Neural crest cell (in vitro differentiated cells): ENCODE data around the gene RFPL3. TPM values are rescaled to one million over a fixed set of nuclear protein-coding genes. Genes with fewer than 3 reads are reported as not detected.

Experiments
- DNase-seq: peaks from one replicate; pipeline ENCODE4 v3.0.0; 2021; ENCODE audit warnings: low read depth, mixed read lengths, low spot score
- H3K27ac Mint-ChIP-seq: one replicate; pipeline ENCODE4 v1.8.0; 2021; ENCODE audit warnings: mild to moderate bottlenecking, mixed read lengths; ENCODE audit not compliant: unreplicated experiment
- H3K27me3 Mint-ChIP-seq: 2 replicates; pipeline ENCODE4 v1.8.0; 2021; ENCODE audit warnings: low read depth, mild to moderate bottlenecking, mixed read lengths
- H3K36me3 Mint-ChIP-seq: 2 replicates; pipeline ENCODE4 v1.8.0; 2021; ENCODE audit warnings: low read depth, mild to moderate bottlenecking, mixed read lengths
- H3K4me1 Mint-ChIP-seq: 2 replicates; pipeline ENCODE4 v1.8.0; 2021; ENCODE audit warnings: mixed read lengths
- H3K4me3 Mint-ChIP-seq: one replicate; pipeline ENCODE4 v1.8.0; 2021; ENCODE audit warnings: mild to moderate bottlenecking, mixed read lengths
- H3K9me3 Mint-ChIP-seq: 2 replicates; pipeline ENCODE4 v1.8.0; 2021; ENCODE audit warnings: mixed read lengths
- total RNA-seq: library from RNA; stranded (reverse); gene quantifications from 2 replicates; pipeline ENCODE4 v1.2.1, GENCODE V29; 2021
- TF ChIP-seq, protein P1 (sequence below): fragments of 200-600 bp; sonication (generic); conservative IDR thresholded peaks from 2 replicates; pipeline ENCODE4 v1.5.0; 2021; ENCODE audit warnings: antibody characterized with exemption, mild to moderate bottlenecking

Gene RFPL3
- total RNA-seq, 1 donor from 2014 or later, result not detected

DNA sequence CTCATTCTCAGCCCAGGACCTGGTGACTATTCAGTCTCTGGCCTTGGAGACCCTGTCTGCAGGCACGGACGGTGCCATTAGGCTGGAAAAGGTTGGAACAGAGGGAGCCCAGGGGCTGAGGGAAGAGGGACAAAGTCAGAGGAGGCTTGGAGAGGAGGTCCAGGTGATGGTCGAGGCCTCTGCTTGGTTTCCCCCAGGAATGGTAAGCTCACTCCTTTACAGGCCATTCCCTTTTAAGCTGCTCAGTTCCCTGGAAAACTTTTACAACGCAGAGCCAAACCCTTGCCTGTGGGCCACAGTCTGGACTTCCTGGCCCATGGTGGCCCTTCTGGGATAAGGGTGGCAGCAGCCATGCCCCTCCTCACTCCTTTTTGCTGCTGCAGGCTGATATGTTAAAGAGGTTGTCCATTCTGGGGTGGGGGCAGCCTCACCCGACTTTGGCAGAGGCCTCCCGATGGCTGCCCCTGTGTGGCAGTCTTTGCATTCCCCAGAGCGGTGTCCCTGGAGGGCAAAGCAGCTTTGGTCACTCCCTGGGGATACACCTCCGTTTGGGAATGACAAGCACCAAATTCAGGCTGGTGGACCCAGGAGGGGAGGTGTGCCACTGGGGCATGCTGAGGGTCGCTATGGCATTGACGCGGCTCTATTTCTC lies 34.0 kb upstream of the RFPL3 start:
- Mint-ChIP-seq H3K27ac (no peak overlapping the region), H3K4me1 (peaks cover 14% of the 10 kb centered on the region), H3K27me3 (no peaks in the 10 kb centered on the region), H3K9me3 (peaks cover 4% of the 10 kb centered on the region), H3K36me3 (no peaks in the 10 kb centered on the region), H3K4me3 (no peak overlapping the region)
- no peak for DNase-seq
- TF ChIP-seq, protein P1, sequence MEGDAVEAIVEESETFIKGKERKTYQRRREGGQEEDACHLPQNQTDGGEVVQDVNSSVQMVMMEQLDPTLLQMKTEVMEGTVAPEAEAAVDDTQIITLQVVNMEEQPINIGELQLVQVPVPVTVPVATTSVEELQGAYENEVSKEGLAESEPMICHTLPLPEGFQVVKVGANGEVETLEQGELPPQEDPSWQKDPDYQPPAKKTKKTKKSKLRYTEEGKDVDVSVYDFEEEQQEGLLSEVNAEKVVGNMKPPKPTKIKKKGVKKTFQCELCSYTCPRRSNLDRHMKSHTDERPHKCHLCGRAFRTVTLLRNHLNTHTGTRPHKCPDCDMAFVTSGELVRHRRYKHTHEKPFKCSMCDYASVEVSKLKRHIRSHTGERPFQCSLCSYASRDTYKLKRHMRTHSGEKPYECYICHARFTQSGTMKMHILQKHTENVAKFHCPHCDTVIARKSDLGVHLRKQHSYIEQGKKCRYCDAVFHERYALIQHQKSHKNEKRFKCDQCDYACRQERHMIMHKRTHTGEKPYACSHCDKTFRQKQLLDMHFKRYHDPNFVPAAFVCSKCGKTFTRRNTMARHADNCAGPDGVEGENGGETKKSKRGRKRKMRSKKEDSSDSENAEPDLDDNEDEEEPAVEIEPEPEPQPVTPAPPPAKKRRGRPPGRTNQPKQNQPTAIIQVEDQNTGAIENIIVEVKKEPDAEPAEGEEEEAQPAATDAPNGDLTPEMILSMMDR, result no peak

DNA sequence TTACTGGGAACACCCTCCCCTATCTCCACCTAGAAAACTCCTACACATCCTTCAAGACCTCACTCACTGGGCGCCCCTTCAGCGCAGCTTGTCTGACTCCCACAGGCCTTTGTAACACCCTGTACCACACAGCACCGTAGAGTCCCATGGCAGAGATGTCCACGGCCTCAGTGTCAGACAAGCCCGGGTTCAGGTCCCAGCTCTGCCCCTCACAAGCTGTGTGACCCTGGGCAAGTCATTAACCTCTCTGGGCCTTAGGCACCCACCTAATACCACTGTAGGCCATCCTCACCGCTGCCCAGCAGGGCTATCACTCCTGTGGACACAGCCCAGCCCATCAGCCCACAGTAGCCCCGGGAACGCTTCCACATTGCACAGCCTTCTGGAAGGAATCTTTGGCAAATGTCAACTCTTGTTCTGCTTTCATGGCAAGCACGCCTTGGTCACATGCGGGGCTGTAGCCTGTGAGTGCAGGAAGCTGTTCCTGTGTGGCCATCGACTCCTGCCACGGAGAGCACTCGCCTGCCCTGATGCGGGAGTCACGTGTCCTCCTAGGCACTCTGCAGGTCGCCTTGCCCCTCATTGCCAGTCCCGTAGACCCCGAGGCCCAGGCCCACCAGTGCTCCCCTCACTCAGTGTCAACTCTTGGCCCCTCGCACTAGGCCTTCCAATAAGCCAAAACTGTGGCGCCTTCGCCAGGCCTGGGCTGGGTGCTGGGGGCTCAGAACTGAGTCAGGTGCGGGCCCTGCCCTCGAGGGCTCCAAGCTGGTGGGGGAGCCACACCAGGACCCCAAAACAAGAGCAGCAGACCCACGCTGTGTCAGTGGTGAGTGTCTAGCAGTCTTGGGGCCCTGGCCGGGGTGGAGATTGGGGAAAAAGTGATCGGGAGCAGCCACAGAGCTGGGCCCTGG lies 32.9 kb upstream of the RFPL3 start:
- Mint-ChIP-seq H3K27ac (no peak overlapping the region), H3K9me3 (no peaks in the 10 kb centered on the region), H3K4me3 (no peak overlapping the region), H3K4me1 (peaks cover 10% of the 10 kb centered on the region), H3K27me3 (no peaks in the 10 kb centered on the region), H3K36me3 (no peaks in the 10 kb centered on the region)
- TF ChIP-seq, protein P1, result no peak
- DNase-seq, result no peak

DNA sequence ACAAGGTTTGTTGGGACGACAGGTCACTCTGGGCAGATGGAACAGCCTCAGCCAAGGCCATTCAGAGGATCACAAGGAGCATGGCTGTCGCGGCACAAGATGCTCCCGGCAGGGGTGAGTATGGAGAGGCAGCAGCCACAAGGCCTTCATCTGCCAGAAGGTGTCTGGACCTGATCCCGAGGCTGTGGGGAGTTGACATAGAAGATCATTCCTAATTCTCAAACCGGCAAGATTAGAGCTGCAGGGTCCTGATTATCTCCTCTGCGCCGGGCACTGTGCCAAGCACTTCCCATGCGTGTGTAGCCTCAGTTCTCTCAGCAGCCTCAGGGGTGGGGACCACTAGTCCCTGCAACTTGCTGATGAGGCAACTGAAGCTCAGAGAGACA lies 32.3 kb upstream of the RFPL3 start:
- DNase-seq, result no peak
- H3K27ac Mint-ChIP-seq, result peak overlapping the region; percentile 58
- H3K4me1 Mint-ChIP-seq, result peaks cover 4% of the 10 kb centered on the region
- TF ChIP-seq, protein P1, result no peak
- H3K9me3 Mint-ChIP-seq, result no peaks in the 10 kb centered on the region
- no peaks in the 10 kb centered on the region for H3K36me3 Mint-ChIP-seq
- no peaks in the 10 kb centered on the region for H3K27me3 Mint-ChIP-seq
- H3K4me3 Mint-ChIP-seq, result no peak overlapping the region

DNA sequence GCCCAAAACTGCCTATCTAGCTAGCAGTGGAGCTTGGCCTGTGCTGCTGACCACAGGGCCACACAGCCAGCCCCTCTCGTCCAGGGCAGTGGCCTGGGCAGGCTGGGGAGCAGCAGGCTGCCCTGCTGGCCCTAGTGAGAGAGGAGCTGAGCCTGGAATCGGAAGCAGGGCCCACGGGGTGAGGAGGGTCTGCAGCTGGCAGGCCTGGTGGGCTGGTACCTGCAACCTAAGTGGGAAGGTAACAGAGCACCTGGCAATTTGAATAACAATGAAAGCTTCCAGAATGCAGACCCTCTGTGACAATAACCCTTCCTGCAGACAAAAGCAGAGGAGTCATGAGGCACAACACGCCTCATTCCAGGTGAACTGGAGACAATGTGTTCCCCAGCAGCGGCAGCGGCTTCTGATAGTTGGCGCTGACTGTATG lies 31.8 kb upstream of the RFPL3 start:
- no peaks in the 10 kb centered on the region for H3K27me3 Mint-ChIP-seq
- H3K9me3 Mint-ChIP-seq, result no peaks in the 10 kb centered on the region
- TF ChIP-seq, protein P1, result no peak
- no peak overlapping the region for H3K4me3 Mint-ChIP-seq
- H3K4me1 Mint-ChIP-seq, result no peaks in the 10 kb centered on the region
- H3K27ac Mint-ChIP-seq, result no peak overlapping the region
- H3K36me3 Mint-ChIP-seq, result no peaks in the 10 kb centered on the region
- DNase-seq, result no peak

DNA sequence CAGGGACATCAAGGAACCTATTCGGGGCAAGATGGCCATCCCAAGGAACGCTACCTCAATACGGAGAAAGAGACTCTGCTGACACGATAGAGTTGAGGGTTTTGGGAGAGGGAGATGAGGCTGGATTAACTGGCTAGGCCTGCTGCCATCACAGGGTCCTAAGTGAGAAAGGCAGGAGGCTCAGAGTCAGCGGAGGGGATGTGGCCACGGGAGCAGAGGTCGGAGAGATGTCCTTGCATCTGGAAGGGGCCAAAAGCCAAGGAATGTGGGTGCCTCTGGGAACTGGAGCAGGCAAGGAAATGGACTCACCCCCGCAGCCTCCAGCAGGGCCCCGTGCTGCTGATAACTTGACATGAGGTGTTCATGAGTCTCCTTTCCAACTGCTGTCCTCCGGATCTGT lies 31.0 kb upstream of the RFPL3 start:
- Mint-ChIP-seq H3K36me3 (no peaks in the 10 kb centered on the region), H3K27me3 (no peaks in the 10 kb centered on the region), H3K27ac (no peak overlapping the region), H3K4me3 (no peak overlapping the region), H3K9me3 (no peaks in the 10 kb centered on the region), H3K4me1 (no peaks in the 10 kb centered on the region)
- TF ChIP-seq, protein P1, result no peak
- no peak for DNase-seq
